ENCODE measurements around the gene LRIG1.

The LRIG1 gene

GRCh38 chr3:66496746-66497145 lies 4.1 kb downstream of the LRIG1 start:
- peaks cover 88% of the 10 kb centered on the region for H3K79me2 ChIP-seq (ENCODE audit: insufficient read depth, low read depth)
- H3K27ac ChIP-seq = peak overlapping the region; percentile 82
- no peak overlapping the region for H2AFZ ChIP-seq (ENCODE audit: low read depth)
- no peaks in the 10 kb centered on the region for H3K36me3 ChIP-seq (ENCODE audit: insufficient read depth)
- peak overlapping the region; percentile 99 for H3K4me2 ChIP-seq
- H3K9ac ChIP-seq = peak overlapping the region; percentile 71; the same call in 1 of the 2 replicates
- no peak for TF ChIP-seq CTCF (conservative IDR thresholded peaks at IDR 0.05; ENCODE audit: low read depth, low read length)
- no peaks in the 10 kb centered on the region for H4K20me1 ChIP-seq (ENCODE audit: insufficient read depth)
- H3K27me3 ChIP-seq (ENCODE audit: insufficient read depth, low read depth) = no peaks in the 10 kb centered on the region
- H3K4me1 ChIP-seq (ENCODE audit: low read depth, poor library complexity, severe bottlenecking) = peaks cover 51% of the 10 kb centered on the region
- peak overlapping the region; percentile 59 for H3K4me3 ChIP-seq (IDR thresholded peaks at IDR 0.05; ENCODE audit: insufficient read depth, low read depth, low read length)

GRCh38 chr3:66496301-66496700 lies 4.5 kb downstream of the LRIG1 start:
- TF ChIP-seq CTCF (conservative IDR thresholded peaks at IDR 0.05; ENCODE audit: low read depth, low read length) = no peak
- Histone ChIP-seq H3K4me1 (ENCODE audit: low read depth, poor library complexity, severe bottlenecking) (peaks cover 53% of the 10 kb centered on the region), H3K4me2 (peak overlapping the region; percentile 99), H3K36me3 (ENCODE audit: insufficient read depth) (no peaks in the 10 kb centered on the region), H3K27ac (peak overlapping the region; percentile 82), H3K4me3 (IDR thresholded peaks at IDR 0.05; ENCODE audit: insufficient read depth, low read depth, low read length) (no peak overlapping the region), H3K27me3 (ENCODE audit: insufficient read depth, low read depth) (no peaks in the 10 kb centered on the region), H3K79me2 (ENCODE audit: insufficient read depth, low read depth) (peaks cover 92% of the 10 kb centered on the region), H3K9ac (peak overlapping the region; percentile 71), H2AFZ (ENCODE audit: low read depth) (no peak overlapping the region), H4K20me1 (ENCODE audit: insufficient read depth) (no peaks in the 10 kb centered on the region)

- peaks cover 98% of the 10 kb centered on the region for H3K79me2 ChIP-seq (ENCODE audit: insufficient read depth, low read depth)
- H3K27ac ChIP-seq = peak overlapping the region; percentile 82
- H4K20me1 ChIP-seq (ENCODE audit: insufficient read depth) = no peaks in the 10 kb centered on the region
- H3K4me2 ChIP-seq = peak overlapping the region; percentile 99
- TF ChIP-seq CTCF (conservative IDR thresholded peaks at IDR 0.05; ENCODE audit: low read depth, low read length) = no peak
- H3K9ac ChIP-seq = peak overlapping the region; percentile 71
- H3K4me3 ChIP-seq (IDR thresholded peaks at IDR 0.05; ENCODE audit: insufficient read depth, low read depth, low read length) = no peak overlapping the region
- no peaks in the 10 kb centered on the region for H3K27me3 ChIP-seq (ENCODE audit: insufficient read depth, low read depth)
- H2AFZ ChIP-seq (ENCODE audit: low read depth) = no peak overlapping the region
- H3K4me1 ChIP-seq (ENCODE audit: low read depth, poor library complexity, severe bottlenecking) = peaks cover 59% of the 10 kb centered on the region
- no peaks in the 10 kb centered on the region for H3K36me3 ChIP-seq (ENCODE audit: insufficient read depth)
Measured at GRCh38 chr3:66495668-66496045, 5.2 kb downstream of the LRIG1 start.

GRCh38 chr3:66494959-66495667 lies 5.7 kb downstream of the LRIG1 start:
- H3K27me3 ChIP-seq (ENCODE audit: insufficient read depth, low read depth) = no peaks in the 10 kb centered on the region
- H4K20me1 ChIP-seq (ENCODE audit: insufficient read depth) = no peaks in the 10 kb centered on the region
- peaks cover 65% of the 10 kb centered on the region for H3K4me1 ChIP-seq (ENCODE audit: low read depth, poor library complexity, severe bottlenecking)
- H3K4me3 ChIP-seq (IDR thresholded peaks at IDR 0.05; ENCODE audit: insufficient read depth, low read depth, low read length) = no peak overlapping the region
- no peaks in the 10 kb centered on the region for H3K36me3 ChIP-seq (ENCODE audit: insufficient read depth)
- H3K4me2 ChIP-seq = peak overlapping the region; percentile 99
- peak overlapping the region; percentile 49 for H3K9ac ChIP-seq
- no peak overlapping the region for H2AFZ ChIP-seq (ENCODE audit: low read depth)
- H3K79me2 ChIP-seq (ENCODE audit: insufficient read depth, low read depth) = peaks cover 98% of the 10 kb centered on the region
- TF ChIP-seq CTCF (conservative IDR thresholded peaks at IDR 0.05; ENCODE audit: low read depth, low read length) = no peak
- peak overlapping the region; percentile 82 for H3K27ac ChIP-seq

All from KMS-11 (cell line).